HG02642 (cell line): Measurements from ENCODE around the gene FUT9.

Experiments
- ATAC-seq: cut with Tn5 transposase; IDR thresholded peaks from one replicate; pipeline ENCODE4 v1.9.1; 2021; ENCODE audit warnings: mild to moderate bottlenecking; ENCODE audit not compliant: unreplicated experiment, poor library complexity

Gene FUT9

GRCh38 chr6:96015518-96016333 is at the start of gene FUT9:
Gene FUT9 (plus strand): TSS chr6:96015974. CDS start chr6:96203156, 187,182 bp downstream.
- no peak for ATAC-seq

- ATAC-seq, result no peak
These were observed 48.2 kb upstream of the FUT9 start for GRCh38 chr6:95967594-95967993.

GRCh38 chr6:95973976-95974375 is 41.8 kb upstream of the FUT9 start:
- no peak for ATAC-seq

- ATAC-seq, result no peak
These were observed 37.5 kb upstream of the FUT9 start for GRCh38 chr6:95978230-95978629.

GRCh38 chr6:95991906-95992305 is 23.9 kb upstream of the FUT9 start:
- no peak for ATAC-seq

- no peak for ATAC-seq
These were observed 21.6 kb upstream of the FUT9 start for GRCh38 chr6:95994151-95994550.

- no peak for ATAC-seq
These were observed 17.6 kb upstream of the FUT9 start for GRCh38 chr6:95998133-95998532.

GRCh38 chr6:96001891-96002575 is 13.7 kb upstream of the FUT9 start:
- ATAC-seq, result no peak

- ATAC-seq, result no peak
These were observed 13.2 kb upstream of the FUT9 start for GRCh38 chr6:96002576-96002910.

- no peak for ATAC-seq
These were observed 12.9 kb upstream of the FUT9 start for GRCh38 chr6:96002912-96003311.

GRCh38 chr6:96007663-96008062 is 8.1 kb upstream of the FUT9 start:
- no peak for ATAC-seq

- ATAC-seq, result no peak
These were observed 2.2 kb upstream of the FUT9 start for GRCh38 chr6:96013531-96013930.

GRCh38 chr6:96014846-96015517 is 792 bp upstream of the FUT9 start:
- ATAC-seq, result no peak

GRCh38 chr6:96016334-96017069 is 728 bp downstream of the FUT9 start:
- ATAC-seq, result no peak

GRCh38 chr6:96017070-96017359 is 1.2 kb downstream of the FUT9 start:
- ATAC-seq, result no peak

GRCh38 chr6:96022225-96022624 is 6.5 kb downstream of the FUT9 start:
- ATAC-seq, result no peak

- ATAC-seq, result no peak
These were observed 16.9 kb downstream of the FUT9 start for GRCh38 chr6:96032661-96033060.

- no peak for ATAC-seq
These were observed 35.8 kb downstream of the FUT9 start for GRCh38 chr6:96051555-96051954.

- no peak for ATAC-seq
These were observed 42.3 kb downstream of the FUT9 start for GRCh38 chr6:96058082-96058481.

- ATAC-seq, result no peak
These were observed 43.8 kb downstream of the FUT9 start for GRCh38 chr6:96059586-96059985.

- no peak for ATAC-seq
These were observed 44.5 kb downstream of the FUT9 start for GRCh38 chr6:96060249-96060648.
